Measurements from ENCODE around the gene GPX4. TPM values are rescaled to one million over a fixed set of nuclear protein-coding genes. Genes with fewer than 3 reads are reported as not detected.
A peak's percentile ranks its signal among the peaks of the same experiment; 100 is the strongest.

Gene GPX4
- total and polyA plus RNA-seq, 2 donors (not counting 1 experiment from before 2014, with no cell fraction given), result 213 to 317 TPM

DNA sequence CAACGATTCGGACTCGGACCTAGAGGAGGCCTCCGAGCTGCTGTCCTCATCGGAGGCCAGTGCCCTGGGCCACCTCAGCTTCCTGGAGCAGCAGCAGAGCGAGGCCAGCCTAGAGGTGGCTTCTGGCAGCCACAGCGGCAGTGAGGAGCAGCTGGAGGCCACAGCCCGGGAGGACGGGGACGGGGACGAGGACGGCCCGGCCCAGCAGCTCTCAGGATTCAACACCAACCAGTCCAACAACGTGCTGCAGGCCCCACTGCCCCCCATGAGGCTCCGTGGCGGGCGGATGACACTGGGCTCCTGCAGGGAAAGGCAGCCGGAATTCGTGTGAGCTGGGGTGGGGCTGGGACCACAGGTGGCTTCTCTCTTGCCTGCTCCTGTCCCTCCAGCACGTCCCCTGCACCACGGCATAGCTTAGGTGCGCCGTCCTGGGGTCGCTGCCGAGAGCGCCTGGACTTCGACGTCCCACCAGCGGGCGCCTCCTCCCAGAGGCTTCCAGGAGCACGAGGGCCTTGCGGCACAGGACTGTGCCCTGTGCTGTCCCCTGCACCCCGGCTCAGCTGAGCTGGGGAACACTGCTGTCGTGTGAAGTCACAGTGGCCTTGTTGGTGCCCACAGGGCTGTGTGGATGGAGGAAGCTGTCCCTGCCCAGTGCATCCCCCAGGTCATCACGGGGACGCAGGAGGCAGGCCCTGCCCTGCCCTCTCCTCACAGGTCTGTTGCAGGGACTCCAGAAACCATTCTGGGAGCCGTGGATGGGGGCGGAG is 17.9 kb upstream of the GPX4 start:
- Mint-ChIP-seq H3K27ac (peak overlapping the region; percentile 67), H3K9me3 (ENCODE audit: insufficient read depth) (no peaks in the 10 kb centered on the region), H3K27me3 (no peaks in the 10 kb centered on the region), H3K4me1 (peaks cover 44% of the 10 kb centered on the region), H3K4me3 (no peak overlapping the region)
- Histone ChIP-seq H4K20me1 (ENCODE audit: control insufficient read depth, insufficient read depth, low read length, poor library complexity, severe bottlenecking) (peaks cover 92% of the 10 kb centered on the region), H3K4me3 (ENCODE audit: control extremely low read depth in 1 of 5, extremely low read depth in 1 of 5, insufficient read depth in 1 of 5, low read depth in 2 of 5, low read length in 4 of 5) (no peak overlapping the region), H2AFZ (ENCODE audit: insufficient read depth, low read depth, low read length, poor library complexity, severe bottlenecking) (no peak overlapping the region), H3K9me3 (ENCODE audit: control extremely low read depth in 1 of 3, control insufficient read depth in 2 of 3, insufficient read depth in 1 of 3, low read length in 2 of 3) (no peaks in the 10 kb centered on the region), H3K79me2 (ENCODE audit: control insufficient read depth, insufficient read depth, low read length) (peaks cover 13% of the 10 kb centered on the region), H3K36me3 (replicated peaks in 1 of 2; ENCODE audit: control extremely low read depth in 1 of 2, control insufficient read depth in 1 of 2, extremely low read depth in 1 of 2, insufficient read depth in 2 of 2, low read length in 1 of 2) (peaks cover 0 to 81% of the 10 kb centered on the region in 2 experiments), H3K27me3 (replicated peaks in 1 of 4; ENCODE audit: control extremely low read depth in 1 of 4, control insufficient read depth in 3 of 4, insufficient read depth in 4 of 4, low read length in 3 of 4) (no peaks in the 10 kb centered on the region), H3K27ac (ENCODE audit: low read length in 2 of 2) (peak overlapping the region in 1 of 2 donors; percentile 82), H3K9ac (ENCODE audit: low read length) (no peak overlapping the region), H3K4me1 (ENCODE audit: control insufficient read depth in 2 of 2, insufficient read depth in 2 of 2, low read length in 2 of 2) (peaks cover 45 to 61% of the 10 kb centered on the region in 2 donors), H3K4me2 (replicated peaks; ENCODE audit: low read depth, low read length, poor library complexity, severe bottlenecking) (no peak overlapping the region)
- intact Hi-C loops (cut with micrococcal nuclease), result no loop called here
- TF ChIP-seq EZH2 (IDR thresholded peaks at IDR 0.05; ENCODE audit: borderline replicate concordance, insufficient read depth, low read depth, low read length, poor library complexity, severe bottlenecking), result no peak
- TF ChIP-seq, protein P1, sequence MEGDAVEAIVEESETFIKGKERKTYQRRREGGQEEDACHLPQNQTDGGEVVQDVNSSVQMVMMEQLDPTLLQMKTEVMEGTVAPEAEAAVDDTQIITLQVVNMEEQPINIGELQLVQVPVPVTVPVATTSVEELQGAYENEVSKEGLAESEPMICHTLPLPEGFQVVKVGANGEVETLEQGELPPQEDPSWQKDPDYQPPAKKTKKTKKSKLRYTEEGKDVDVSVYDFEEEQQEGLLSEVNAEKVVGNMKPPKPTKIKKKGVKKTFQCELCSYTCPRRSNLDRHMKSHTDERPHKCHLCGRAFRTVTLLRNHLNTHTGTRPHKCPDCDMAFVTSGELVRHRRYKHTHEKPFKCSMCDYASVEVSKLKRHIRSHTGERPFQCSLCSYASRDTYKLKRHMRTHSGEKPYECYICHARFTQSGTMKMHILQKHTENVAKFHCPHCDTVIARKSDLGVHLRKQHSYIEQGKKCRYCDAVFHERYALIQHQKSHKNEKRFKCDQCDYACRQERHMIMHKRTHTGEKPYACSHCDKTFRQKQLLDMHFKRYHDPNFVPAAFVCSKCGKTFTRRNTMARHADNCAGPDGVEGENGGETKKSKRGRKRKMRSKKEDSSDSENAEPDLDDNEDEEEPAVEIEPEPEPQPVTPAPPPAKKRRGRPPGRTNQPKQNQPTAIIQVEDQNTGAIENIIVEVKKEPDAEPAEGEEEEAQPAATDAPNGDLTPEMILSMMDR (IDR thresholded peaks at IDR 0.05), result no peak
- no peak for ATAC-seq (ENCODE audit: low read depth)
- WGBS (ENCODE audit: insufficient coverage), result 94% methylated on average over 28 of the region's 38 CpGs
- POLR2A ChIA-PET, result interaction anchor here (0.6 to 8.4 kb wide), 10 partner anchors 9 to 102 kb away, joined by 3 to 97 read pairs (median 6); partner anchors contain the start of genes ARHGAP45, GPX4, POLR2E and RNU6-2
- no peak for DNase-seq
- CTCF ChIA-PET, result interaction anchor here (0.9 to 5.6 kb wide), 6 partner anchors 9 to 62 kb away, joined by 3 to 49 read pairs (median 16); partner anchors contain the start of gene ARHGAP45

DNA sequence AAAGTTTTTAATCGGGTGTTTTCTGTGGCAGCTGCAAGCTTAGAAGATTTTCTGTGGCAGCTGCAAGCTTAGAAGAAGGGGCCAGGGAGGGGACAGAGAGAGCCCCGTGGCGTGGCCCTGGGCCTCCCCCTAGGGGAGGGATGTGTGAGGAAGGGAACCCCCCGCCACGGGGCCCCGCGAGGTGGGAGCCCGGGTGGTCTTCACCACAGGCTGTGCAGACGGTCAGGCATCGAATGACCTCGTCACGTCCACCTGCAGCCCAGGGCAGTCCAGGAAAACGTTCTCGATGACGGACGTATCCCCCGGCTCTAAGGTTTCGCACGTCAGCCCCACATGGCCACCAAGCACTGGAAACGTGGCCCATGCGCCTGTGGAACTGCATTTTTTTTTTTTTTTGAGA is 17.2 kb upstream of the GPX4 start:
- H3K9ac ChIP-seq (ENCODE audit: low read length), result no peak overlapping the region
- Mint-ChIP-seq H3K9me3 (ENCODE audit: insufficient read depth) (no peaks in the 10 kb centered on the region), H3K27me3 (no peaks in the 10 kb centered on the region), H3K27ac (peak overlapping the region; percentile 10), H3K4me3 (no peak overlapping the region), H3K4me1 (peaks cover 42% of the 10 kb centered on the region)
- no peaks in the 10 kb centered on the region for H3K9me3 ChIP-seq (ENCODE audit: control extremely low read depth in 1 of 3, control insufficient read depth in 2 of 3, insufficient read depth in 1 of 3, low read length in 2 of 3)
- ChIA-PET CTCF (interaction anchor here (1.0 to 5.6 kb wide), 7 partner anchors 10 to 158 kb away, joined by 3 to 49 read pairs (median 9); partner anchors contain the start of genes ARHGAP45 and CNN2), POLR2A (interaction anchor here (0.7 to 8.4 kb wide), 8 partner anchors 8 to 65 kb away, joined by 3 to 97 read pairs (median 9); partner anchors contain the start of genes ARHGAP45, GPX4, POLR2E and RNU6-2)
- H3K4me1 ChIP-seq (ENCODE audit: control insufficient read depth in 2 of 2, insufficient read depth in 2 of 2, low read length in 2 of 2), result peaks cover 37 to 54% of the 10 kb centered on the region in 2 donors
- H2AFZ ChIP-seq (ENCODE audit: insufficient read depth, low read depth, low read length, poor library complexity, severe bottlenecking), result no peak overlapping the region
- no peak overlapping the region for H3K4me2 ChIP-seq (replicated peaks; ENCODE audit: low read depth, low read length, poor library complexity, severe bottlenecking)
- TF ChIP-seq, protein P1 (IDR thresholded peaks at IDR 0.05), result no peak
- no peak for TF ChIP-seq EZH2 (IDR thresholded peaks at IDR 0.05; ENCODE audit: borderline replicate concordance, insufficient read depth, low read depth, low read length, poor library complexity, severe bottlenecking)
- no peak overlapping the region for H3K4me3 ChIP-seq (ENCODE audit: control extremely low read depth in 1 of 5, extremely low read depth in 1 of 5, insufficient read depth in 1 of 5, low read depth in 2 of 5, low read length in 4 of 5)
- intact Hi-C loops (cut with micrococcal nuclease), result loop anchor here (1.0 kb wide), 1 partner anchor 9 kb away; no protein-coding TSS in a partner anchor
- peaks cover 13% of the 10 kb centered on the region for H3K79me2 ChIP-seq (ENCODE audit: control insufficient read depth, insufficient read depth, low read length)
- DNase-seq (no peak), ATAC-seq (ENCODE audit: low read depth) (no peak)
- WGBS (ENCODE audit: insufficient coverage), result 90% methylated on average over 20 of the region's 21 CpGs
- H3K27me3 ChIP-seq (replicated peaks in 1 of 4; ENCODE audit: control extremely low read depth in 1 of 4, control insufficient read depth in 3 of 4, insufficient read depth in 4 of 4, low read length in 3 of 4), result no peaks in the 10 kb centered on the region
- H3K36me3 ChIP-seq (replicated peaks in 1 of 2; ENCODE audit: control extremely low read depth in 1 of 2, control insufficient read depth in 1 of 2, extremely low read depth in 1 of 2, insufficient read depth in 2 of 2, low read length in 1 of 2), result peaks cover 0 to 79% of the 10 kb centered on the region in 2 experiments
- peaks cover 92% of the 10 kb centered on the region for H4K20me1 ChIP-seq (ENCODE audit: control insufficient read depth, insufficient read depth, low read length, poor library complexity, severe bottlenecking)
- peak overlapping the region in 1 of 2 donors; percentile 82 for H3K27ac ChIP-seq (ENCODE audit: low read length in 2 of 2)
